ENCODE measurements around the gene PRKD3. TPM values are rescaled to one million over a fixed set of nuclear protein-coding genes. Genes with fewer than 3 reads are reported as not detected.

PRKD3 gene
- total RNA-seq: 43.2 TPM

GRCh38 chr2:37324786-37325624, at the start of gene PRKD3:
Gene PRKD3 (minus strand): TSS chr2:37324833. CDS start chr2:37316524, 8,309 bp downstream.

GRCh38 chr2:37344453-37345361, 20.1 kb upstream of the PRKD3 start, which contains the start of gene QPCT:
Gene QPCT (plus strand): TSS chr2:37344630. CDS start chr2:37344732, 102 bp downstream.

Small RNA genes within 50 kb of the gene (small RNA-seq; reads per million reads assigned to genes)
- gene RNU6-939P (ENCODE audit: low replicate concordance): not detected

Other genes with a start within 250 kb of the PRKD3 start
- gene HEATR5B, start 240.5 kb downstream of the PRKD3 start, total RNA-seq: 137 TPM
- gene GPATCH11, start 240.3 kb downstream of the PRKD3 start, total RNA-seq: 16.3 TPM
- gene EIF2AK2, start 167.9 kb downstream of the PRKD3 start, total RNA-seq: 53.5 TPM
- gene SULT6B1, start 136.2 kb downstream of the PRKD3 start, total RNA-seq: not detected
- gene CEBPZOS, start 128.3 kb downstream of the PRKD3 start, total RNA-seq: 26.6 TPM
- 49.5 TPM for gene CEBPZ, start 93.2 kb downstream of the PRKD3 start, total RNA-seq
- 66.0 TPM for gene NDUFAF7, start 93.2 kb downstream of the PRKD3 start, total RNA-seq
- 10.3 TPM for gene QPCT, start 19.8 kb upstream of the PRKD3 start, total RNA-seq